Upper lobe of right lung (tissue), 1 donor: ENCODE results near the gene NRXN3. TPM values are rescaled to one million over a fixed set of nuclear protein-coding genes. Genes with fewer than 3 reads are reported as not detected.

Experiments used
- ATAC-seq: fragments of 200-7000 bp; cut with Tn5 transposase; one replicate; pipeline ENCODE4 v1.9.1; 2020; ENCODE audit warnings: mild to moderate bottlenecking, moderate library complexity
- DNase-seq: peaks from one replicate; pipeline ENCODE4 v3.0.0-alpha.2; 2020
- H3K27ac ChIP-seq: fragments of 200-600 bp; one replicate; pipeline ENCODE4 v1.8.0; 2022
- H3K27me3 ChIP-seq: fragments of 200-600 bp; one replicate; pipeline ENCODE4 v1.8.0; 2022; ENCODE audit warnings: mild to moderate bottlenecking
- H3K36me3 ChIP-seq: fragments of 200-600 bp; one replicate; pipeline ENCODE4 v1.8.0; 2022
- H3K4me1 ChIP-seq: fragments of 200-600 bp; one replicate; pipeline ENCODE4 v1.8.0; 2022
- H3K4me3 ChIP-seq: fragments of 200-600 bp; one replicate; pipeline ENCODE4 v1.8.0; 2022; ENCODE audit warnings: mild to moderate bottlenecking
- H3K9me3 ChIP-seq: fragments of 200-600 bp; one replicate; pipeline ENCODE4 v1.8.0; 2022
- CTCF ChIP-seq: fragments of 200-600 bp; IDR thresholded peaks from one replicate; pipeline ENCODE4 v1.8.0; 2022; ENCODE audit warnings: antibody characterized with exemption
- intact Hi-C: fragments of 100-400 bp; cut with DNase I; formaldehyde crosslinking; loops from one replicate; pipeline ENCODE4 v1.11.0; 2022
- total RNA-seq: library from RNA; stranded (reverse); fragmentation: NEBNext Ultra II Directional; extraction: Animal tissue kit (Norgen Biotek cat#: 25700); gene quantifications from one replicate; pipeline ENCODE4 v1.2.1, GENCODE V29; 2021
- donor health status: DM: no; HTN: yes; CAD: no; lungs with severe emphysema.

Gene NRXN3
- total RNA-seq, 1 donor from 2014 or later: 10.0 TPM

- intact Hi-C loops: no loop called here
- H3K27ac ChIP-seq: no peak overlapping the region
- no peaks in the 10 kb centered on the region for H3K36me3 ChIP-seq
- no peaks in the 10 kb centered on the region for H3K27me3 ChIP-seq
- H3K4me1 ChIP-seq: no peaks in the 10 kb centered on the region
- TF ChIP-seq CTCF: no peak
- ATAC-seq (no peak), DNase-seq (no peak)
- no peaks in the 10 kb centered on the region for H3K9me3 ChIP-seq
- no peak overlapping the region for H3K4me3 ChIP-seq
Measured at GRCh38 chr14:79871136-79871535, 1701.0 kb downstream of the NRXN3 start.

- DNase-seq (no peak), ATAC-seq (no peak)
- no peaks in the 10 kb centered on the region for H3K27me3 ChIP-seq
- H3K9me3 ChIP-seq: no peaks in the 10 kb centered on the region
- intact Hi-C loops: no loop called here
- no peak overlapping the region for H3K4me3 ChIP-seq
- H3K27ac ChIP-seq: no peak overlapping the region
- no peak for TF ChIP-seq CTCF
- H3K36me3 ChIP-seq: no peaks in the 10 kb centered on the region
- no peaks in the 10 kb centered on the region for H3K4me1 ChIP-seq
Measured at GRCh38 chr14:79878229-79878628, 1708.1 kb downstream of the NRXN3 start.

GRCh38 chr14:79878785-79879184 is 1708.6 kb downstream of the NRXN3 start:
- Histone ChIP-seq H3K4me1 (no peaks in the 10 kb centered on the region), H3K9me3 (no peaks in the 10 kb centered on the region), H3K27me3 (no peaks in the 10 kb centered on the region), H3K27ac (no peak overlapping the region), H3K36me3 (no peaks in the 10 kb centered on the region), H3K4me3 (no peak overlapping the region)
- ATAC-seq: no peak
- no peak for DNase-seq
- no peak for TF ChIP-seq CTCF
- intact Hi-C loops: no loop called here

GRCh38 chr14:79881299-79881698 is 1711.1 kb downstream of the NRXN3 start:
- Histone ChIP-seq H3K4me3 (no peak overlapping the region), H3K9me3 (no peaks in the 10 kb centered on the region), H3K27ac (no peak overlapping the region), H3K36me3 (no peaks in the 10 kb centered on the region), H3K27me3 (no peaks in the 10 kb centered on the region), H3K4me1 (no peaks in the 10 kb centered on the region)
- ATAC-seq (no peak), DNase-seq (no peak)
- intact Hi-C loops: no loop called here
- TF ChIP-seq CTCF: no peak

GRCh38 chr14:79890527-79890926 is 1720.4 kb downstream of the NRXN3 start:
- no peak overlapping the region for H3K4me3 ChIP-seq
- no peaks in the 10 kb centered on the region for H3K36me3 ChIP-seq
- no peaks in the 10 kb centered on the region for H3K4me1 ChIP-seq
- TF ChIP-seq CTCF: no peak
- ATAC-seq (no peak), DNase-seq (no peak)
- no peaks in the 10 kb centered on the region for H3K27me3 ChIP-seq
- H3K9me3 ChIP-seq: no peaks in the 10 kb centered on the region
- intact Hi-C loops: no loop called here
- H3K27ac ChIP-seq: no peak overlapping the region

GRCh38 chr14:79896009-79896408 is 1725.8 kb downstream of the NRXN3 start:
- H3K36me3 ChIP-seq: no peaks in the 10 kb centered on the region
- no peak for TF ChIP-seq CTCF
- ATAC-seq: no peak

More at GRCh38 chr14:79896009-79896408, 1725.8 kb downstream of the NRXN3 start:
- DNase-seq: no peak
- Histone ChIP-seq H3K4me1 (no peaks in the 10 kb centered on the region), H3K4me3 (no peak overlapping the region), H3K9me3 (no peaks in the 10 kb centered on the region), H3K27me3 (no peaks in the 10 kb centered on the region), H3K27ac (no peak overlapping the region)
- intact Hi-C loops: no loop called here
